ENCODE measurements around the gene ITGB4.
"Not testable (repeated sequence)": the region's sequence is repeated elsewhere in the genome, so short reads cannot be mapped to it uniquely, and the experiment has no call there.

ITGB4 gene

GRCh38 chr17:75757086-75757681, 35.9 kb downstream of the ITGB4 start:
- Histone ChIP-seq H3K9me3 (ENCODE audit: control insufficient read depth in 1 of 2, low read length in 2 of 2) (no peaks in the 10 kb centered on the region), H3K27me3 (ENCODE audit: control insufficient read depth in 1 of 2, insufficient read depth in 2 of 2, low read length in 2 of 2) (no peaks in the 10 kb centered on the region), H3K4me1 (ENCODE audit: control insufficient read depth in 1 of 2, insufficient read depth in 2 of 2, low read length in 2 of 2) (peaks cover 4 to 9% of the 10 kb centered on the region in 2 donors), H3K36me3 (ENCODE audit: control insufficient read depth in 1 of 2, insufficient read depth in 2 of 2, low read length in 2 of 2) (peaks cover 5 to 57% of the 10 kb centered on the region in 2 donors), H3K4me3 (ENCODE audit: low read depth in 1 of 2, low read length in 2 of 2) (no peak overlapping the region), H3K9ac (ENCODE audit: low read depth in 1 of 2, low read length in 2 of 2) (no peak overlapping the region), H3K27ac (ENCODE audit: low read depth, low read length) (no peak overlapping the region)

- no peaks in the 10 kb centered on the region for H3K9me3 ChIP-seq (ENCODE audit: control insufficient read depth in 1 of 2, low read length in 2 of 2)
- H3K27ac ChIP-seq (ENCODE audit: low read depth, low read length): no peak overlapping the region
- H3K27me3 ChIP-seq (ENCODE audit: control insufficient read depth in 1 of 2, insufficient read depth in 2 of 2, low read length in 2 of 2): no peaks in the 10 kb centered on the region
- H3K9ac ChIP-seq (ENCODE audit: low read depth in 1 of 2, low read length in 2 of 2): no peak overlapping the region
- no peak overlapping the region for H3K4me3 ChIP-seq (ENCODE audit: low read depth in 1 of 2, low read length in 2 of 2)
- peaks cover 4 to 12% of the 10 kb centered on the region in 2 donors for H3K4me1 ChIP-seq (ENCODE audit: control insufficient read depth in 1 of 2, insufficient read depth in 2 of 2, low read length in 2 of 2)
- peaks cover 0 to 54% of the 10 kb centered on the region in 2 donors for H3K36me3 ChIP-seq (ENCODE audit: control insufficient read depth in 1 of 2, insufficient read depth in 2 of 2, low read length in 2 of 2)
Measured at GRCh38 chr17:75758131-75758905, 37.1 kb downstream of the ITGB4 start.

DNA sequence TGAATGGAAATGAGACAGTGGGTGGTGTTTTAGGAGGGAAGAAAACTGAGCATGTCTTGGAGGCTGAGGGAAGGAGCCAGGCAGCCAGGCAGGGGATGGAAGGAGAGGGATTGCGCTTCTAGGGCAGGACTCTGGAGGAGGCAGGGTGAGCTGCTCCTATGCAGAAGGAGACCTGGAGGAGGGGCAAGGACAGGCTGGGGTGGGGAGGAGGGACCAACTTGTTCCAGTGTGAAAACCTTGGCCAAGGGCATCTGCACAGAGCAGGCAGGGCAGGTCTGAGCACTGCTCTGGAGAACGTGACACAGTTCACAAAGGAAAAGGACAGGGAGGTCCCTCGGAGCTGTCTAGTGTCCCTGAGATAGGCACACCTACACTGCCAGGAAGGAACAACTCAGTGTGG, 38.2 kb downstream of the ITGB4 start:
- Histone ChIP-seq H3K27me3 (ENCODE audit: control insufficient read depth in 1 of 2, insufficient read depth in 2 of 2, low read length in 2 of 2) (no peaks in the 10 kb centered on the region), H3K4me1 (ENCODE audit: control insufficient read depth in 1 of 2, insufficient read depth in 2 of 2, low read length in 2 of 2) (peaks cover 10 to 18% of the 10 kb centered on the region in 2 donors), H3K9me3 (ENCODE audit: control insufficient read depth in 1 of 2, low read length in 2 of 2) (no peaks in the 10 kb centered on the region), H3K4me3 (ENCODE audit: low read depth in 1 of 2, low read length in 2 of 2) (no peak overlapping the region), H3K36me3 (ENCODE audit: control insufficient read depth in 1 of 2, insufficient read depth in 2 of 2, low read length in 2 of 2) (peaks cover 0 to 52% of the 10 kb centered on the region in 2 donors), H3K9ac (ENCODE audit: low read depth in 1 of 2, low read length in 2 of 2) (no peak overlapping the region), H3K27ac (ENCODE audit: low read depth, low read length) (no peak overlapping the region)

DNA sequence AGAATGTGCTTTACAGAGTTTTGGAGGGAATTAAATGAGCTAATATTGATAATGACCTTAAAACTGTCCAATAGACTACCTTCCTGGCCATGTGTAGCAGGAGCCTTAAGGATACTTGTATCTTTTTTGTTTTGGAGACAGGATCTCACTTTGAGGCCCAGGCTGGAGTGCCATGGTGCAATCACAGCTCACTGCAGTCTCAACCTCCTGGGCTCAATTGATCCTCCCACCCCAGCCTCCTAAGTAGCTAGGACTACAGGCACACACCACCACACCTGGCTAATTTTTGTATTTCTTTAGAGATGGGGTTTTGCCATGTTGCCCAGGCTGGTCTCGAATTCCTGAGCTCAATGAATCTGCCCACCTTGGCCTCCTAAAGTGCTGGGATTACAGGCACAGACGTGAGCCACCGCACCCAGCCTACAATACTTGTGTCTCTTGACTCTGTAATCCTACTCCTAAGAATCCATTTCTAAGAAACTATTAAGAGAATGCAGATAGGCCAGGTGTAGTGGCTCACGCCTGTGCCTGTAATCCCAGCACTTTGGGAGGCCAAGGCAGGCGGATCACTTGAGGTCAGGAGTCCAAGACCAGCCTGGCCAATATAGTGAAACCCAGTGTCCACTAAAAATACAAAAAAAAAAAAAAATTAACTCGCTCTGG, 38.9 kb downstream of the ITGB4 start:
- H3K27me3 ChIP-seq (ENCODE audit: control insufficient read depth in 1 of 2, insufficient read depth in 2 of 2, low read length in 2 of 2); H3K27ac ChIP-seq (ENCODE audit: low read depth, low read length); H3K4me3 ChIP-seq (ENCODE audit: low read depth in 1 of 2, low read length in 2 of 2); H3K9ac ChIP-seq (ENCODE audit: low read depth in 1 of 2, low read length in 2 of 2); H3K9me3 ChIP-seq (ENCODE audit: control insufficient read depth in 1 of 2, low read length in 2 of 2): not testable (repeated sequence)
- Histone ChIP-seq H3K36me3 (ENCODE audit: control insufficient read depth in 1 of 2, insufficient read depth in 2 of 2, low read length in 2 of 2) (peaks cover 0 to 48% of the 10 kb centered on the region in 2 donors), H3K4me1 (ENCODE audit: control insufficient read depth in 1 of 2, insufficient read depth in 2 of 2, low read length in 2 of 2) (peaks cover 10 to 15% of the 10 kb centered on the region in 2 donors)

DNA sequence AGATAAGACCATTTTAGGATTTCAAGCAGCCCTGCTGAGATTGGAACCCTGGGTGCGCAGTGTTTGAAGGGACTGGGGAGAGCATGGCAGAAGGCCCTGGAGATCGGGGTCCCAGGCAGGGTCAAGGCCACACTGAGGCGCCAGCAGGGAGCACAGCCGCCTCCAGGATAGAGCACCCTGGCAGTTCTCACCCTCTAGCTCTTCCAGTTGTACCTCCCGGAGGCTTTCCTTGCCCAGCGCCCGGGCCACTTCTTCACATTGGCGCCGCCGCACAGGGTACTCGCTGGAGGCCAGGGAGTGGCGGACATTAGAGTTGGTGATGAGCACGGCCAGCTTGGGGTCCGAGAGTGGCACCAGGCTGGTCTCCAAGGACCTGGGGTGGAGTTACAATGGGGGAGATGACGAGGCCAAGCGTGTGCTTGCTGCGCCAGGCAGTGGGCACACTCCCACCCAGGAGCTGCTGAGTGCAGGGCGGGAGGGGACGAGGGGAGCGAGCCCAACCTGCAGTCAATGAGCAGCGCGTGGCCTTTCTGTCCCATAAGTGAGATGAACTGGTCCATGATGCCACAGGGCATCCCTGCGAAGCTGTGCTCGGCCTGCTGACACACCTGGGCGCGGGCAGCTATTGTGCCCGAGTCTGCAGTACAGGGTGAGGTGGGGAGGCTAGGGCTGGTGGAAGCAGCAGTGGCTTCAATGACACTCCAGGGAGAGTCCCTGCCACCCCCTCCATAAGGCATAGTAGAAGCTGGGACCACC, 41.4 kb downstream of the ITGB4 start:
- H3K9ac ChIP-seq (ENCODE audit: low read depth in 1 of 2, low read length in 2 of 2): no peak overlapping the region
- H3K27me3 ChIP-seq (ENCODE audit: control insufficient read depth in 1 of 2, insufficient read depth in 2 of 2, low read length in 2 of 2): no peaks in the 10 kb centered on the region

DNA sequence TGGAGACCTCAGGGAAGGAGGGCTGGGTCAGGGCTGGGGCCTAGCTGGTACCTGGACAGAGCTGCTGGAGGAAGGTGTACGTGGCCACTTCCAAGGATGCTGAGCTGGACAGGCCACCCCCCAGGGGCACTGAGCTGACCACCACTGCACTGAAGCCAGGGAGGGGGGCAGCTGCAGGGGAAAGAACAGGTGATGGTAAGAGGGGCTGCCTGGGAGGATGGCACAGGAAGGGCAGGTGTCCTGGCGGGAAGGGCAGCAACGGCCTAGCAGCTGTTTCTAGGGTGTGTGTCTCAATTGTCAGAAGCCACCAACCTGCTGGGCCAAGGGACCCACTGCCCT, 42.0 kb downstream of the ITGB4 start:
- H3K4me3 ChIP-seq (ENCODE audit: low read depth in 1 of 2, low read length in 2 of 2): no peak overlapping the region
- no peak overlapping the region for H3K27ac ChIP-seq (ENCODE audit: low read depth, low read length)
- H3K4me1 ChIP-seq (ENCODE audit: control insufficient read depth in 1 of 2, insufficient read depth in 2 of 2, low read length in 2 of 2): peaks cover 10 to 18% of the 10 kb centered on the region in 2 donors
- peaks cover 0 to 20% of the 10 kb centered on the region in 2 donors for H3K36me3 ChIP-seq (ENCODE audit: control insufficient read depth in 1 of 2, insufficient read depth in 2 of 2, low read length in 2 of 2)
- H3K9me3 ChIP-seq (ENCODE audit: control insufficient read depth in 1 of 2, low read length in 2 of 2): no peaks in the 10 kb centered on the region
- H3K27me3 ChIP-seq (ENCODE audit: control insufficient read depth in 1 of 2, insufficient read depth in 2 of 2, low read length in 2 of 2): no peaks in the 10 kb centered on the region
- H3K9ac ChIP-seq (ENCODE audit: low read depth in 1 of 2, low read length in 2 of 2): no peak overlapping the region

More for the DNA sequence above, 41.4 kb downstream of the ITGB4 start:
- Histone ChIP-seq H3K4me1 (ENCODE audit: control insufficient read depth in 1 of 2, insufficient read depth in 2 of 2, low read length in 2 of 2) (peaks cover 10 to 18% of the 10 kb centered on the region in 2 donors), H3K4me3 (ENCODE audit: low read depth in 1 of 2, low read length in 2 of 2) (no peak overlapping the region), H3K36me3 (ENCODE audit: control insufficient read depth in 1 of 2, insufficient read depth in 2 of 2, low read length in 2 of 2) (peaks cover 0 to 25% of the 10 kb centered on the region in 2 donors), H3K27ac (ENCODE audit: low read depth, low read length) (no peak overlapping the region), H3K9me3 (ENCODE audit: control insufficient read depth in 1 of 2, low read length in 2 of 2) (no peaks in the 10 kb centered on the region)

GRCh38 chr17:75763613-75764416, 42.6 kb downstream of the ITGB4 start:
- peaks cover 0 to 14% of the 10 kb centered on the region in 2 donors for H3K36me3 ChIP-seq (ENCODE audit: control insufficient read depth in 1 of 2, insufficient read depth in 2 of 2, low read length in 2 of 2)
- H3K27ac ChIP-seq (ENCODE audit: low read depth, low read length): no peak overlapping the region
- peak overlapping the region; percentile 76 to 86 for H3K9ac ChIP-seq (ENCODE audit: low read depth in 1 of 2, low read length in 2 of 2)

GRCh38 chr17:75764417-75764710, 43.1 kb downstream of the ITGB4 start:
- Histone ChIP-seq H3K27me3 (ENCODE audit: control insufficient read depth in 1 of 2, insufficient read depth in 2 of 2, low read length in 2 of 2) (no peaks in the 10 kb centered on the region), H3K4me1 (ENCODE audit: control insufficient read depth in 1 of 2, insufficient read depth in 2 of 2, low read length in 2 of 2) (peaks cover 13 to 21% of the 10 kb centered on the region in 2 donors), H3K9me3 (ENCODE audit: control insufficient read depth in 1 of 2, low read length in 2 of 2) (no peaks in the 10 kb centered on the region), H3K27ac (ENCODE audit: low read depth, low read length) (peak overlapping the region; percentile 75), H3K36me3 (ENCODE audit: control insufficient read depth in 1 of 2, insufficient read depth in 2 of 2, low read length in 2 of 2) (peaks cover 0 to 13% of the 10 kb centered on the region in 2 donors), H3K4me3 (ENCODE audit: low read depth in 1 of 2, low read length in 2 of 2) (peak overlapping the region; percentile 77 to 83), H3K9ac (ENCODE audit: low read depth in 1 of 2, low read length in 2 of 2) (peak overlapping the region; percentile 76 to 86)

More at GRCh38 chr17:75763613-75764416, 42.6 kb downstream of the ITGB4 start:
- no peaks in the 10 kb centered on the region for H3K9me3 ChIP-seq (ENCODE audit: control insufficient read depth in 1 of 2, low read length in 2 of 2)
- H3K4me1 ChIP-seq (ENCODE audit: control insufficient read depth in 1 of 2, insufficient read depth in 2 of 2, low read length in 2 of 2): peaks cover 10 to 18% of the 10 kb centered on the region in 2 donors
- H3K27me3 ChIP-seq (ENCODE audit: control insufficient read depth in 1 of 2, insufficient read depth in 2 of 2, low read length in 2 of 2): no peaks in the 10 kb centered on the region
- peak overlapping the region; percentile 77 to 83 for H3K4me3 ChIP-seq (ENCODE audit: low read depth in 1 of 2, low read length in 2 of 2)

- no peaks in the 10 kb centered on the region for H3K27me3 ChIP-seq (ENCODE audit: control insufficient read depth in 1 of 2, insufficient read depth in 2 of 2, low read length in 2 of 2)
- peaks cover 17 to 23% of the 10 kb centered on the region in 2 donors for H3K4me1 ChIP-seq (ENCODE audit: control insufficient read depth in 1 of 2, insufficient read depth in 2 of 2, low read length in 2 of 2)
- H3K9ac ChIP-seq (ENCODE audit: low read depth in 1 of 2, low read length in 2 of 2): peak within 1 kb of the TSS; percentile 76 to 86
- H3K4me3 ChIP-seq (ENCODE audit: low read depth in 1 of 2, low read length in 2 of 2): peak within 1 kb of the TSS; percentile 77 to 83
- no peaks in the 10 kb centered on the region for H3K9me3 ChIP-seq (ENCODE audit: control insufficient read depth in 1 of 2, low read length in 2 of 2)
- peaks cover 0 to 8% of the 10 kb centered on the region in 2 donors for H3K36me3 ChIP-seq (ENCODE audit: control insufficient read depth in 1 of 2, insufficient read depth in 2 of 2, low read length in 2 of 2)
- H3K27ac ChIP-seq (ENCODE audit: low read depth, low read length): peak within 1 kb of the TSS; percentile 75
Measured at GRCh38 chr17:75764711-75765421, 43.6 kb downstream of the ITGB4 start, which contains the start of gene GALK1. Gene GALK1, minus strand, starts transcription at chr17:75765192. Its CDS starts 56 bp downstream, at chr17:75765136.

Data from duodenal mucosa (tissue), 2 donors.